Measurements from ENCODE around the gene CFAP53. TPM values are rescaled to one million over a fixed set of nuclear protein-coding genes. Genes with fewer than 3 reads are reported as not detected.
A peak's percentile ranks its signal among the peaks of the same experiment; 100 is the strongest.

CFAP53 gene
- total and polyA plus RNA-seq, 5 experiments from 2014 or later, result 0.31 to 1.2 (median 0.86) TPM; not detected in 1

- Mint-ChIP-seq H3K27ac (no peak overlapping the region), H3K4me1 (peaks cover 6 to 20% (median 17%) of the 10 kb centered on the region in 4 donors), H3K36me3 (peaks cover 2 to 20% (median 3%) of the 10 kb centered on the region in 3 donors), H3K27me3 (peaks cover 41 to 86% (median 69%) of the 10 kb centered on the region in 5 donors), H3K9me3 (peaks cover 0 to 12% (median 3%) of the 10 kb centered on the region in 9 donors), H3K4me3 (peak overlapping the region in 7 of 10 donors; percentile 23 to 70 (median 34))
- ATAC-seq (no peak), DNase-seq (no peak)
- POLR2A ChIA-PET, result no interaction called here
Measured at GRCh38 chr18:50196261-50196660, 70.0 kb downstream of the CFAP53 start.

GRCh38 chr18:50195689-50196088 is 70.6 kb downstream of the CFAP53 start:
- peaks cover 6 to 20% (median 17%) of the 10 kb centered on the region in 4 donors for H3K4me1 Mint-ChIP-seq
- H3K27ac Mint-ChIP-seq, result peak overlapping the region in 2 of 10 donors; percentile 49 to 55
- H3K36me3 Mint-ChIP-seq, result peaks cover 2 to 15% (median 3%) of the 10 kb centered on the region in 3 donors
- H3K4me3 Mint-ChIP-seq, result peak overlapping the region; percentile 49 to 79 (median 72)
- DNase-seq (no peak), ATAC-seq (no peak)
- peaks cover 0 to 6% (median 3%) of the 10 kb centered on the region in 9 donors for H3K9me3 Mint-ChIP-seq
- H3K27me3 Mint-ChIP-seq, result peaks cover 40 to 86% (median 68%) of the 10 kb centered on the region in 5 donors
- POLR2A ChIA-PET, result no interaction called here

GRCh38 chr18:50194631-50195532 is 71.4 kb downstream of the CFAP53 start, which contains the start of gene MYO5B:
MYO5B (minus strand) TSS chr18:50195147; CDS start chr18:50194793, 354 bp downstream.
- peak; percentile 92 to 96 for ATAC-seq
- peaks cover 0 to 8% (median 3%) of the 10 kb centered on the region in 3 donors for H3K36me3 Mint-ChIP-seq
- peaks cover 40 to 85% (median 67%) of the 10 kb centered on the region in 5 donors for H3K27me3 Mint-ChIP-seq
- H3K27ac Mint-ChIP-seq, result peak within 1 kb of the TSS in 2 of 10 donors; percentile 49 to 55
- H3K4me3 Mint-ChIP-seq, result peak within 1 kb of the TSS; percentile 49 to 80 (median 72)
- peak; percentile 12 to 69 (median 48) for DNase-seq
- POLR2A ChIA-PET, result no interaction called here
- peaks cover 6 to 20% (median 17%) of the 10 kb centered on the region in 4 donors for H3K4me1 Mint-ChIP-seq
- no peaks in the 10 kb centered on the region for H3K9me3 Mint-ChIP-seq

- peak overlapping the region; percentile 43 to 80 (median 65) for H3K4me3 Mint-ChIP-seq
- no peaks in the 10 kb centered on the region for H3K9me3 Mint-ChIP-seq
- peaks cover 0 to 8% (median 3%) of the 10 kb centered on the region in 3 donors for H3K36me3 Mint-ChIP-seq
- H3K27me3 Mint-ChIP-seq, result peaks cover 37 to 86% (median 68%) of the 10 kb centered on the region in 5 donors
- peak overlapping the region in 1 of 10 donors; percentile 45 for H3K27ac Mint-ChIP-seq
- peaks cover 6 to 20% (median 17%) of the 10 kb centered on the region in 4 donors for H3K4me1 Mint-ChIP-seq
- DNase-seq, result no peak
- ATAC-seq, result no peak
- POLR2A ChIA-PET, result no interaction called here
Measured at GRCh38 chr18:50193796-50194630, 72.3 kb downstream of the CFAP53 start.

- Mint-ChIP-seq H3K9me3 (no peaks in the 10 kb centered on the region), H3K4me1 (peaks cover 6 to 20% (median 17%) of the 10 kb centered on the region in 4 donors), H3K4me3 (peak overlapping the region; percentile 43 to 80 (median 62)), H3K27ac (no peak overlapping the region), H3K36me3 (peaks cover 0 to 8% (median 3%) of the 10 kb centered on the region in 3 donors), H3K27me3 (peaks cover 35 to 85% (median 64%) of the 10 kb centered on the region in 5 donors)
- DNase-seq (no peak), ATAC-seq (no peak)
- POLR2A ChIA-PET, result no interaction called here
Measured at GRCh38 chr18:50192995-50193795, 73.1 kb downstream of the CFAP53 start.

- DNase-seq, result no peak
- Mint-ChIP-seq H3K4me3 (no peak overlapping the region), H3K36me3 (peaks cover 0 to 3% (median 0%) of the 10 kb centered on the region in 3 donors), H3K4me1 (peaks cover 6 to 18% (median 16%) of the 10 kb centered on the region in 4 donors), H3K27me3 (peaks cover 24 to 74% (median 45%) of the 10 kb centered on the region in 5 donors), H3K9me3 (no peaks in the 10 kb centered on the region), H3K27ac (no peak overlapping the region)
- POLR2A ChIA-PET, result no interaction called here
- ATAC-seq, result no peak
Measured at GRCh38 chr18:50190926-50191325, 75.4 kb downstream of the CFAP53 start.

GRCh38 chr18:50190236-50190635 is 76.1 kb downstream of the CFAP53 start:
- Mint-ChIP-seq H3K9me3 (no peaks in the 10 kb centered on the region), H3K36me3 (no peaks in the 10 kb centered on the region), H3K4me1 (peaks cover 6 to 13% (median 10%) of the 10 kb centered on the region in 4 donors), H3K4me3 (no peak overlapping the region), H3K27me3 (peaks cover 20 to 67% (median 38%) of the 10 kb centered on the region in 5 donors), H3K27ac (no peak overlapping the region)
- no peak for ATAC-seq
- POLR2A ChIA-PET, result no interaction called here
- no peak for DNase-seq

GRCh38 chr18:50189160-50189559 is 77.1 kb downstream of the CFAP53 start:
- POLR2A ChIA-PET, result no interaction called here
- DNase-seq, result no peak
- peaks cover 21 to 67% (median 41%) of the 10 kb centered on the region in 5 donors for H3K27me3 Mint-ChIP-seq
- H3K4me1 Mint-ChIP-seq, result peaks cover 6 to 12% (median 10%) of the 10 kb centered on the region in 4 donors
- ATAC-seq, result no peak
- H3K36me3 Mint-ChIP-seq, result no peaks in the 10 kb centered on the region
- no peak overlapping the region for H3K27ac Mint-ChIP-seq
- H3K9me3 Mint-ChIP-seq, result no peaks in the 10 kb centered on the region
- no peak overlapping the region for H3K4me3 Mint-ChIP-seq

- Mint-ChIP-seq H3K4me3 (no peak overlapping the region), H3K36me3 (no peaks in the 10 kb centered on the region), H3K27me3 (peaks cover 21 to 67% (median 41%) of the 10 kb centered on the region in 5 donors), H3K9me3 (no peaks in the 10 kb centered on the region), H3K4me1 (peaks cover 3 to 8% (median 5%) of the 10 kb centered on the region in 4 donors), H3K27ac (no peak overlapping the region)
- DNase-seq (no peak), ATAC-seq (no peak)
- POLR2A ChIA-PET, result no interaction called here
Measured at GRCh38 chr18:50188652-50189051, 77.6 kb downstream of the CFAP53 start.

GRCh38 chr18:50187659-50188058 is 78.6 kb downstream of the CFAP53 start:
- Mint-ChIP-seq H3K4me1 (no peaks in the 10 kb centered on the region), H3K27me3 (peaks cover 26 to 70% (median 38%) of the 10 kb centered on the region in 5 donors), H3K27ac (no peak overlapping the region), H3K9me3 (no peaks in the 10 kb centered on the region), H3K4me3 (no peak overlapping the region), H3K36me3 (no peaks in the 10 kb centered on the region)
- POLR2A ChIA-PET, result no interaction called here
- ATAC-seq (no peak), DNase-seq (no peak)

- Mint-ChIP-seq H3K4me3 (no peak overlapping the region), H3K36me3 (no peaks in the 10 kb centered on the region), H3K9me3 (no peaks in the 10 kb centered on the region), H3K4me1 (no peaks in the 10 kb centered on the region), H3K27me3 (peaks cover 17 to 59% (median 32%) of the 10 kb centered on the region in 5 donors), H3K27ac (no peak overlapping the region)
- no peak for ATAC-seq
- DNase-seq, result no peak
- POLR2A ChIA-PET, result no interaction called here
Measured at GRCh38 chr18:50186385-50186784, 79.9 kb downstream of the CFAP53 start.

GRCh38 chr18:50183556-50183955 is 82.7 kb downstream of the CFAP53 start:
- H3K27ac Mint-ChIP-seq, result no peak overlapping the region

More at GRCh38 chr18:50183556-50183955, 82.7 kb downstream of the CFAP53 start:
- H3K27me3 Mint-ChIP-seq, result peaks cover 12 to 47% (median 18%) of the 10 kb centered on the region in 5 donors
- H3K36me3 Mint-ChIP-seq, result no peaks in the 10 kb centered on the region
- no peak overlapping the region for H3K4me3 Mint-ChIP-seq
- DNase-seq (no peak), ATAC-seq (no peak)
- POLR2A ChIA-PET, result interaction anchor here (0.6 kb wide), 1 partner anchor 152 kb away, joined by 4 read pairs; no protein-coding TSS in a partner anchor
- no peaks in the 10 kb centered on the region for H3K4me1 Mint-ChIP-seq
- no peaks in the 10 kb centered on the region for H3K9me3 Mint-ChIP-seq

Measured in naive thymus-derived CD8-positive, alpha-beta T cell (primary cell).